ENCODE data around the gene SNX4.

The SNX4 gene

GRCh38 chr3:125433091-125433534, 86.9 kb downstream of the SNX4 start:
- no peak for DNase-seq (ENCODE audit: extremely low read depth, insufficient read length)
- Histone ChIP-seq H3K36me3 (ENCODE audit: control insufficient read depth, insufficient read depth, low read length) (no peaks in the 10 kb centered on the region), H3K4me3 (replicated peaks; ENCODE audit: low read depth, low read length) (no peak overlapping the region), H3K27me3 (replicated peaks; ENCODE audit: control insufficient read depth, insufficient read depth, low read length) (no peaks in the 10 kb centered on the region)
- TF ChIP-seq CTCF (IDR thresholded peaks at IDR 0.05; ENCODE audit: insufficient read depth, low read length, poor library complexity, severe bottlenecking), result no peak

GRCh38 chr3:125431912-125432790, 87.9 kb downstream of the SNX4 start:
- H3K36me3 ChIP-seq (ENCODE audit: control insufficient read depth, insufficient read depth, low read length), result no peaks in the 10 kb centered on the region
- no peak for DNase-seq (ENCODE audit: extremely low read depth, insufficient read length)
- H3K27me3 ChIP-seq (replicated peaks; ENCODE audit: control insufficient read depth, insufficient read depth, low read length), result no peaks in the 10 kb centered on the region
- TF ChIP-seq CTCF (IDR thresholded peaks at IDR 0.05; ENCODE audit: insufficient read depth, low read length, poor library complexity, severe bottlenecking), result no peak
- H3K4me3 ChIP-seq (replicated peaks; ENCODE audit: low read depth, low read length), result no peak overlapping the region

GRCh38 chr3:125431391-125431790, 88.6 kb downstream of the SNX4 start:
- no peak overlapping the region for H3K4me3 ChIP-seq (replicated peaks; ENCODE audit: low read depth, low read length)
- DNase-seq (ENCODE audit: extremely low read depth, insufficient read length), result no peak
- no peaks in the 10 kb centered on the region for H3K36me3 ChIP-seq (ENCODE audit: control insufficient read depth, insufficient read depth, low read length)
- TF ChIP-seq CTCF (IDR thresholded peaks at IDR 0.05; ENCODE audit: insufficient read depth, low read length, poor library complexity, severe bottlenecking), result no peak
- H3K27me3 ChIP-seq (replicated peaks; ENCODE audit: control insufficient read depth, insufficient read depth, low read length), result no peaks in the 10 kb centered on the region

- Histone ChIP-seq H3K4me3 (replicated peaks; ENCODE audit: low read depth, low read length) (no peak overlapping the region), H3K36me3 (ENCODE audit: control insufficient read depth, insufficient read depth, low read length) (no peaks in the 10 kb centered on the region), H3K27me3 (replicated peaks; ENCODE audit: control insufficient read depth, insufficient read depth, low read length) (no peaks in the 10 kb centered on the region)
- no peak for DNase-seq (ENCODE audit: extremely low read depth, insufficient read length)
- TF ChIP-seq CTCF (IDR thresholded peaks at IDR 0.05; ENCODE audit: insufficient read depth, low read length, poor library complexity, severe bottlenecking), result no peak
Measured at GRCh38 chr3:125428216-125428830, 91.7 kb downstream of the SNX4 start.

GRCh38 chr3:125418306-125418705, 101.7 kb downstream of the SNX4 start:
- DNase-seq (ENCODE audit: extremely low read depth, insufficient read length), result no peak
- Histone ChIP-seq H3K36me3 (ENCODE audit: control insufficient read depth, insufficient read depth, low read length) (no peaks in the 10 kb centered on the region), H3K4me3 (replicated peaks; ENCODE audit: low read depth, low read length) (no peak overlapping the region), H3K27me3 (replicated peaks; ENCODE audit: control insufficient read depth, insufficient read depth, low read length) (no peaks in the 10 kb centered on the region)
- TF ChIP-seq CTCF (IDR thresholded peaks at IDR 0.05; ENCODE audit: insufficient read depth, low read length, poor library complexity, severe bottlenecking), result no peak
